Keratinocyte (primary cell): ENCODE results near the gene SYCP1. TPM values are rescaled to one million over a fixed set of nuclear protein-coding genes. Genes with fewer than 3 reads are reported as not detected.

Source experiments
- DNase-seq: peaks from one replicate; pipeline ENCODE4 v3.0.0-alpha.2; 2011; ENCODE audit warnings: low read depth, missing footprints, low spot score
- FAIRE-seq: peaks from 2 replicates; lab custom pipeline; 2011; peaks lifted over from hg19 to GRCh38; lab: Jason Lieb, UNC
- H2AFZ ChIP-seq: 2 replicates; pipeline ENCODE4 v1.6.0; 2012; ENCODE audit warnings: low read length, control low read depth, inconsistent platforms; ENCODE audit not compliant: control insufficient read depth
- H3K27ac ChIP-seq: 2 replicates; pipeline ENCODE4 v1.5.1; 2011; ENCODE audit warnings: low read length; ENCODE audit not compliant: control insufficient read depth, insufficient read depth
- H3K27me3 ChIP-seq: 3 replicates; pipeline ENCODE4 v1.6.0; 2011; ENCODE audit warnings: low read length; ENCODE audit not compliant: control insufficient read depth, insufficient read depth; ENCODE audit errors: extremely low read depth
- H3K36me3 ChIP-seq, 2 experiments: 2 replicates in 1 of 2; 3 replicates in 1 of 2; pipeline ENCODE4 v1.5.1; 2011; ENCODE audit warnings: low read length in 2 of 2, mild to moderate bottlenecking in 1 of 2; ENCODE audit not compliant: control insufficient read depth in 2 of 2, insufficient read depth in 2 of 2; ENCODE audit errors: extremely low read depth in 1 of 2
- H3K4me1 ChIP-seq: 3 replicates; pipeline ENCODE4 v1.5.1; 2011; ENCODE audit warnings: low read length; ENCODE audit not compliant: control insufficient read depth, insufficient read depth; ENCODE audit errors: extremely low read depth
- H3K4me2 ChIP-seq: 3 replicates; pipeline ENCODE4 v1.6.0; 2011; ENCODE audit warnings: low read depth, low read length; ENCODE audit not compliant: control insufficient read depth, insufficient read depth; ENCODE audit errors: extremely low read depth
- H3K4me3 ChIP-seq, 3 experiments: fragments of 200-600 bp in 1 of 3; sonication (generic) in 1 of 3; 2 replicates in 2 of 3; 3 replicates in 1 of 3; pipeline ENCODE4 v1.5.1; 2011 to 2016; ENCODE audit warnings: low read length in 3 of 3, mild to moderate bottlenecking in 3 of 3, control low read depth in 2 of 3, inconsistent platforms in 1 of 3, low read depth in 1 of 3, mixed read lengths in 1 of 3, mixed run types in 1 of 3, moderate library complexity in 1 of 3; ENCODE audit not compliant: control insufficient read depth in 2 of 3, insufficient read depth in 2 of 3; ENCODE audit errors: extremely low read depth in 1 of 3
- H3K79me2 ChIP-seq: 2 replicates; pipeline ENCODE4 v1.6.0; 2012; ENCODE audit warnings: low read length; ENCODE audit not compliant: control insufficient read depth, insufficient read depth
- H3K9ac ChIP-seq: 3 replicates; pipeline ENCODE4 v1.6.0; 2011; ENCODE audit warnings: low read length; ENCODE audit not compliant: control insufficient read depth, insufficient read depth; ENCODE audit errors: extremely low read depth
- H3K9me1 ChIP-seq: 3 replicates; pipeline ENCODE4 v1.6.0; 2011; ENCODE audit warnings: low read length; ENCODE audit not compliant: control insufficient read depth, insufficient read depth; ENCODE audit errors: extremely low read depth
- H3K9me3 ChIP-seq: 2 replicates; pipeline ENCODE4 v1.5.1; 2012; ENCODE audit warnings: low read depth, low read length; ENCODE audit not compliant: control insufficient read depth
- H4K20me1 ChIP-seq: 3 replicates; pipeline ENCODE4 v1.6.0; 2011; ENCODE audit warnings: low read length; ENCODE audit not compliant: control insufficient read depth, insufficient read depth; ENCODE audit errors: extremely low read depth
- CTCF ChIP-seq, 3 experiments: IDR thresholded peaks in 1 of 3; conservative IDR thresholded peaks in 1 of 3; optimal IDR thresholded peaks in 1 of 3; 2 replicates in 2 of 3; 3 replicates in 1 of 3; pipeline versions ENCODE3 to v1.5.1; 2011; ENCODE audit warnings: low read length in 3 of 3, mild to moderate bottlenecking in 3 of 3, moderate library complexity in 2 of 3, control low read depth in 1 of 3, inconsistent platforms in 1 of 3; ENCODE audit not compliant: insufficient read depth in 2 of 3; ENCODE audit errors: extremely low read depth in 1 of 3
- EZH2 ChIP-seq: IDR thresholded peaks from one replicate; pipeline ENCODE4 v1.6.1; 2012; ENCODE audit warnings: inconsistent platforms, mild to moderate bottlenecking, low read length, moderate library complexity
- dilution Hi-C: fragments of 300-500 bp; cut with MboI; formaldehyde crosslinking; loops from one replicate; pipeline ENCODE4 v1.7.0; 2020; ENCODE audit warnings: low sequenced_read_pairs; ENCODE audit not compliant: extremely low pct_ligation_motif_present
- polyA plus RNA-seq, 5 experiments: library from polyadenylated mRNA; depleted of rRNA in 3 of 5; stranded (reverse) in 3 of 5; stranded (forward) in 1 of 5; unstranded in 1 of 5; fragments of >200 nt; gene quantifications; 1 replicate in 1 of 5; 2 replicates in 3 of 5; 3 replicates in 1 of 5; pipeline versions ENCODE4 v1.2.1 to v1.2.3, GENCODE V29; 2011 to 2012; ENCODE audit warnings: missing spikeins in 2 of 5, low read depth in 1 of 5, low replicate concordance in 1 of 5

Gene SYCP1
- polyA plus RNA-seq, 1 donor (not counting 4 experiments of a cell fraction or from before 2014, with no cell fraction given), result not detected

- H3K27me3 ChIP-seq, result no peaks in the 10 kb centered on the region
- H2AFZ ChIP-seq, result no peak overlapping the region
- no peaks in the 10 kb centered on the region for H3K36me3 ChIP-seq
- no peaks in the 10 kb centered on the region for H3K4me1 ChIP-seq
- DNase-seq, result no peak
- no peaks in the 10 kb centered on the region for H3K9me1 ChIP-seq
- no peaks in the 10 kb centered on the region for H3K9me3 ChIP-seq
- TF ChIP-seq CTCF (optimal IDR thresholded peaks at IDR 0.05 in 1 of 3, IDR thresholded peaks at IDR 0.05 in 1 of 3, conservative IDR thresholded peaks at IDR 0.05 in 1 of 3; ENCODE audit: extremely low read depth in 1 of 3, insufficient read depth in 2 of 3, low read length in 3 of 3) (no peak), EZH2 (no peak)
- dilution Hi-C loops, result no loop called here
- H4K20me1 ChIP-seq, result no peaks in the 10 kb centered on the region
- H3K9ac ChIP-seq, result no peak overlapping the region
- H3K79me2 ChIP-seq, result no peaks in the 10 kb centered on the region
- H3K4me3 ChIP-seq, result no peak overlapping the region
- no peak for FAIRE-seq
- H3K27ac ChIP-seq, result no peak overlapping the region
- H3K4me2 ChIP-seq, result no peak overlapping the region
Measured at GRCh38 chr1:115035652-115036051, 181.0 kb downstream of the SYCP1 start.

GRCh38 chr1:115036814-115037507 lies 182.3 kb downstream of the SYCP1 start:
- Histone ChIP-seq H3K4me2 (no peak overlapping the region), H3K9me3 (no peaks in the 10 kb centered on the region), H3K79me2 (no peaks in the 10 kb centered on the region), H3K27me3 (no peaks in the 10 kb centered on the region), H3K27ac (no peak overlapping the region), H3K9me1 (no peaks in the 10 kb centered on the region), H4K20me1 (no peaks in the 10 kb centered on the region), H2AFZ (no peak overlapping the region), H3K36me3 (no peaks in the 10 kb centered on the region), H3K4me3 (no peak overlapping the region), H3K9ac (no peak overlapping the region), H3K4me1 (no peaks in the 10 kb centered on the region)
- DNase-seq (no peak), FAIRE-seq (no peak)
- dilution Hi-C loops, result no loop called here
- TF ChIP-seq EZH2 (no peak), CTCF (optimal IDR thresholded peaks at IDR 0.05 in 1 of 3, IDR thresholded peaks at IDR 0.05 in 1 of 3, conservative IDR thresholded peaks at IDR 0.05 in 1 of 3; ENCODE audit: extremely low read depth in 1 of 3, insufficient read depth in 2 of 3, low read length in 3 of 3) (no peak)
